Neural cell (in vitro differentiated cells): ENCODE measurements around the gene WDR93. TPM values are rescaled to one million over a fixed set of nuclear protein-coding genes. Genes with fewer than 3 reads are reported as not detected.

ENCODE experiments used
- H2AFZ ChIP-seq: fragments of 200-600, 300-800 bp; sonication (generic), shearing (Covaris generic); 2 replicates; pipeline ENCODE4 v1.6.0; 2014; ENCODE audit warnings: low read depth, mild to moderate bottlenecking, antibody characterized with exemption, low read length, moderate library complexity
- H3F3A ChIP-seq: fragments of 200-600 bp; shearing (Covaris generic); 2 replicates; pipeline ENCODE4 v1.6.1; 2016; ENCODE audit warnings: mild to moderate bottlenecking, moderate library complexity, mixed read lengths, antibody characterized with exemption, low read length; ENCODE audit not compliant: insufficient read depth, poor library complexity, severe bottlenecking
- H3K27ac ChIP-seq: fragments of 200-600, 300-800 bp; sonication (generic), shearing (Covaris generic); 2 replicates; pipeline ENCODE4 v1.5.1; 2014; ENCODE audit warnings: mild to moderate bottlenecking, low read length, moderate library complexity
- H3K27me3 ChIP-seq: fragments of 300-800, 200-600 bp; sonication (generic), shearing (Covaris generic); 2 replicates; pipeline ENCODE4 v1.6.0; 2014; ENCODE audit warnings: mild to moderate bottlenecking, low read depth, low read length, moderate library complexity; ENCODE audit not compliant: insufficient read depth
- H3K36me3 ChIP-seq: fragments of 300-800, 200-600 bp; sonication (generic), shearing (Covaris generic); 2 replicates; pipeline ENCODE4 v1.5.1; 2014; ENCODE audit warnings: mild to moderate bottlenecking, antibody characterized with exemption, low read length, moderate library complexity; ENCODE audit not compliant: insufficient read depth
- H3K4me2 ChIP-seq: fragments of 300-800, 200-600 bp; sonication (generic), shearing (Covaris generic); 2 replicates; pipeline ENCODE4 v1.6.0; 2014; ENCODE audit warnings: mild to moderate bottlenecking, low read length
- H3K4me3 ChIP-seq: fragments of 300-800, 200-600 bp; sonication (generic), shearing (Covaris generic); 2 replicates; pipeline ENCODE4 v1.5.1; 2014; ENCODE audit warnings: mild to moderate bottlenecking, low read length, moderate library complexity
- H3K79me2 ChIP-seq: fragments of 200-600 bp; shearing (Covaris generic); replicated peaks from 2 replicates; pipeline ENCODE4 v1.6.0; 2014; ENCODE audit warnings: mild to moderate bottlenecking, low read length, moderate library complexity; ENCODE audit not compliant: insufficient read depth
- H3K9ac ChIP-seq: fragments of 300-800, 200-600 bp; sonication (generic), shearing (Covaris generic); 2 replicates; pipeline ENCODE4 v1.6.1; 2016; ENCODE audit warnings: mild to moderate bottlenecking, low read length, mixed read lengths
- H3K9me2 ChIP-seq: fragments of 200-600 bp; shearing (Covaris generic); 2 replicates; pipeline ENCODE4 v1.6.1; 2016; ENCODE audit warnings: mild to moderate bottlenecking, low read length, mixed read lengths; ENCODE audit not compliant: insufficient read depth
- H3K9me3 ChIP-seq: fragments of 200-600, 300-800 bp; sonication (generic), shearing (Covaris generic); 2 replicates; pipeline ENCODE4 v1.6.1; 2016; ENCODE audit warnings: mild to moderate bottlenecking, mixed run types, low read length, moderate library complexity, mixed read lengths
- H4K20me1 ChIP-seq: fragments of 200-600 bp; shearing (Covaris generic); 2 replicates; pipeline ENCODE4 v1.6.1; 2016; ENCODE audit warnings: mild to moderate bottlenecking, mixed run types; ENCODE audit not compliant: insufficient read depth
- EP300 ChIP-seq: fragments of 450-650 bp; conservative IDR thresholded peaks from 2 replicates; pipeline ENCODE4 v1.6.1; 2014; ENCODE audit warnings: antibody characterized with exemption, mild to moderate bottlenecking, moderate library complexity; ENCODE audit not compliant: poor library complexity, severe bottlenecking
- EZH2 ChIP-seq: fragments of 200-600, 300-800 bp; shearing (Covaris generic), sonication (generic); IDR thresholded peaks from 2 replicates; pipeline ENCODE4 v1.6.1; 2014; ENCODE audit warnings: antibody characterized with exemption, low read length, borderline replicate concordance, mild to moderate bottlenecking; ENCODE audit not compliant: insufficient read depth, poor library complexity, severe bottlenecking
- MXI1 ChIP-seq: fragments of 450-650 bp; conservative IDR thresholded peaks from 2 replicates; pipeline ENCODE4 v1.6.1; 2014; ENCODE audit warnings: antibody characterized with exemption, mild to moderate bottlenecking; ENCODE audit not compliant: poor library complexity, severe bottlenecking
- POLR2AphosphoS5 ChIP-seq: IDR thresholded peaks from 2 replicates; pipeline ENCODE4 v1.6.1; 2012
- RAD21 ChIP-seq: fragments of 450-650 bp; conservative IDR thresholded peaks from 2 replicates; pipeline ENCODE4 v1.6.1; 2014; ENCODE audit warnings: antibody characterized with exemption, mild to moderate bottlenecking, moderate library complexity
- SMC3 ChIP-seq: fragments of 450-650 bp; conservative IDR thresholded peaks from 2 replicates; pipeline ENCODE4 v1.6.1; 2014; ENCODE audit warnings: antibody characterized with exemption, mild to moderate bottlenecking, moderate library complexity; ENCODE audit not compliant: poor library complexity
- TAF1 ChIP-seq: IDR thresholded peaks from 2 replicates; pipeline ENCODE4 v1.6.1; 2012; ENCODE audit warnings: low read depth
- polyA plus RNA-seq: library from polyadenylated mRNA; depleted of rRNA; stranded (reverse); fragments of >200 nt; gene quantifications from 2 replicates; pipeline ENCODE4 v1.2.3, GENCODE V29; 2014
- TF ChIP-seq, protein P1 (sequence below): IDR thresholded peaks from 2 replicates; pipeline ENCODE4 v1.6.1; 2012; ENCODE audit warnings: borderline replicate concordance
- TF ChIP-seq, protein P2 (sequence below): fragments of 450-650 bp; IDR thresholded peaks from 2 replicates; pipeline ENCODE4 v1.5.1; 2014; ENCODE audit warnings: antibody characterized with exemption, mild to moderate bottlenecking, moderate library complexity; ENCODE audit not compliant: poor library complexity, severe bottlenecking

WDR93 gene
- polyA plus RNA-seq, 1 donor from 2014 or later: 0.41 TPM

DNA sequence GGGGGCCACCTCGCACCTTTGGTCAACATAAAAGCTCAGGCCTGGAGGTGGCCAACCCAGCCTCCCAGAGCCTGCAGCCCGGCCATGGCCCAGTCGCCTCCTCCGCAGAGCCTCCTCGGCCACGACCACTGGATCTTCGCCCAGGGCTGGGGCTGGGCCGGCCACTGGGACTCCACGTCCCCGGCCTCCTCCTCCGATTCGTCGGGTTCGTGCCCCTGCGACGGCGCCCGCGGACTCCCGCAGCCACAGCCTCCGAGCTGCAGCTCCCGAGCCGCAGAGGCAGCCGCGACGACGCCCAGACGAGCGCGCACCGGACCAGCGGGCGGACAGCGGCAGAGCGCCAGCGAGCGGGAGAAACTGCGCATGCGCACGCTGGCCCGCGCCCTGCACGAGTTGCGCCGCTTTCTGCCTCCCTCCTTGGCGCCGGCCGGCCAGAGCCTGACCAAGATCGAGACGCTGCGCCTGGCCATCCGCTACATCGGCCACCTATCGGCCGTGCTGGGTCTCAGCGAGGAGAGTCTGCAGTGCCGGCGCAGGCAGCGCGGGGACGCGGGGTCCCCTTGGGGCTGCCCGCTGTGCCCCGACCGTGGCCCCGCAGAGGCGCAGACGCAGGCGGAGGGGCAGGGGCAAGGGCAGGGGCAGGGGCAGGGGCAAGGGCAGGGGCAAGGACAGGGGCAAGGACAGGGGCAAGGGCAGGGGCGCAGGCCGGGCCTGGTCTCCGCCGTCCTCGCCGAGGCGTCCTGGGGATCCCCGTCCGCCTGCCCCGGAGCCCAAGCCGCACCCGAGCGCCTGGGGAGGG is 85.9 kb downstream of the WDR93 start, which contains the start of gene MESP2:
MESP2 (plus strand) TSS at position 59 of the 799 bp plus-strand sequence; CDS start at position 85, 26 bp downstream.
- Histone ChIP-seq H3K9ac (peak within 1 kb of the TSS; percentile 59), H3K27ac (no peak within 1 kb of the TSS), H3F3A (no peaks in the 10 kb centered on the region)

DNA sequence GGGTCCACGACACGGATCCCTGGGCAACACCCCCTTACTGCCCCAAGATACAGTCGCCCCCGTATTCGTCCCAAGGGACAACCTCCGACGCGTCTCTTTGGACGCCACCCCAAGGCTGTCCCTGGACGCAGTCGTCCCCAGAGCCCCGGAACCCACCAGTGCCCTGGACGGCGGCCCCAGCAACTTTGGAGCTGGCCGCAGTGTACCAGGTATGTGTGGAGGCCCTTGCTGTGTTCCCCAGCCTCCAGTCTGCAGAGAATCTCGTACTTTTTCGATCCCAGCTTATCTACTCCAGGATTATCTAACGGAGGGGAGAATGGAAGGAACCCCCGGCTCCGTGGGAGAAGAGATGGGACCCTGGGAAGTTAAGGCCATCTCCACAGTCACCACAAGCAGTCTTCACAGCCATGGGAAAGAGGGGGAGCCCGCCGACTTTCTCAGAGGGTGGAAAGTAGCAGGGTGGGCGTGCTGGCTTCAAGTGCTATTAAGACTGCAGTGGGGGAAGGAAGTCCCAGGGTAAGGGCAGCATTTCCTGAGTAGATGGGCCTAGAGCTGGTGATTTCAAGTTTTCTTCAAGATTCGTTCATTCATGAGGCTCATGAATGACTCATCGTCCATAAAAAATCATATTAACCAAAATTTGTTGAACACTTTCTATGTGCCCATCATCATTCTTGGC is 86.6 kb downstream of the WDR93 start:
- no peak overlapping the region for H3K9ac ChIP-seq
- H3K27ac ChIP-seq: no peak overlapping the region
- peak overlapping the region; percentile 77 for H3K4me3 ChIP-seq

More for the DNA sequence above, 85.9 kb downstream of the WDR93 start, which contains the start of gene MESP2:
- no peaks in the 10 kb centered on the region for H3K9me2 ChIP-seq
- H4K20me1 ChIP-seq: no peaks in the 10 kb centered on the region
- peak within 1 kb of the TSS; percentile 32 for H2AFZ ChIP-seq
- TF ChIP-seq, protein P1, sequence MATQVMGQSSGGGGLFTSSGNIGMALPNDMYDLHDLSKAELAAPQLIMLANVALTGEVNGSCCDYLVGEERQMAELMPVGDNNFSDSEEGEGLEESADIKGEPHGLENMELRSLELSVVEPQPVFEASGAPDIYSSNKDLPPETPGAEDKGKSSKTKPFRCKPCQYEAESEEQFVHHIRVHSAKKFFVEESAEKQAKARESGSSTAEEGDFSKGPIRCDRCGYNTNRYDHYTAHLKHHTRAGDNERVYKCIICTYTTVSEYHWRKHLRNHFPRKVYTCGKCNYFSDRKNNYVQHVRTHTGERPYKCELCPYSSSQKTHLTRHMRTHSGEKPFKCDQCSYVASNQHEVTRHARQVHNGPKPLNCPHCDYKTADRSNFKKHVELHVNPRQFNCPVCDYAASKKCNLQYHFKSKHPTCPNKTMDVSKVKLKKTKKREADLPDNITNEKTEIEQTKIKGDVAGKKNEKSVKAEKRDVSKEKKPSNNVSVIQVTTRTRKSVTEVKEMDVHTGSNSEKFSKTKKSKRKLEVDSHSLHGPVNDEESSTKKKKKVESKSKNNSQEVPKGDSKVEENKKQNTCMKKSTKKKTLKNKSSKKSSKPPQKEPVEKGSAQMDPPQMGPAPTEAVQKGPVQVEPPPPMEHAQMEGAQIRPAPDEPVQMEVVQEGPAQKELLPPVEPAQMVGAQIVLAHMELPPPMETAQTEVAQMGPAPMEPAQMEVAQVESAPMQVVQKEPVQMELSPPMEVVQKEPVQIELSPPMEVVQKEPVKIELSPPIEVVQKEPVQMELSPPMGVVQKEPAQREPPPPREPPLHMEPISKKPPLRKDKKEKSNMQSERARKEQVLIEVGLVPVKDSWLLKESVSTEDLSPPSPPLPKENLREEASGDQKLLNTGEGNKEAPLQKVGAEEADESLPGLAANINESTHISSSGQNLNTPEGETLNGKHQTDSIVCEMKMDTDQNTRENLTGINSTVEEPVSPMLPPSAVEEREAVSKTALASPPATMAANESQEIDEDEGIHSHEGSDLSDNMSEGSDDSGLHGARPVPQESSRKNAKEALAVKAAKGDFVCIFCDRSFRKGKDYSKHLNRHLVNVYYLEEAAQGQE: no peak
- TF ChIP-seq, protein P2, sequence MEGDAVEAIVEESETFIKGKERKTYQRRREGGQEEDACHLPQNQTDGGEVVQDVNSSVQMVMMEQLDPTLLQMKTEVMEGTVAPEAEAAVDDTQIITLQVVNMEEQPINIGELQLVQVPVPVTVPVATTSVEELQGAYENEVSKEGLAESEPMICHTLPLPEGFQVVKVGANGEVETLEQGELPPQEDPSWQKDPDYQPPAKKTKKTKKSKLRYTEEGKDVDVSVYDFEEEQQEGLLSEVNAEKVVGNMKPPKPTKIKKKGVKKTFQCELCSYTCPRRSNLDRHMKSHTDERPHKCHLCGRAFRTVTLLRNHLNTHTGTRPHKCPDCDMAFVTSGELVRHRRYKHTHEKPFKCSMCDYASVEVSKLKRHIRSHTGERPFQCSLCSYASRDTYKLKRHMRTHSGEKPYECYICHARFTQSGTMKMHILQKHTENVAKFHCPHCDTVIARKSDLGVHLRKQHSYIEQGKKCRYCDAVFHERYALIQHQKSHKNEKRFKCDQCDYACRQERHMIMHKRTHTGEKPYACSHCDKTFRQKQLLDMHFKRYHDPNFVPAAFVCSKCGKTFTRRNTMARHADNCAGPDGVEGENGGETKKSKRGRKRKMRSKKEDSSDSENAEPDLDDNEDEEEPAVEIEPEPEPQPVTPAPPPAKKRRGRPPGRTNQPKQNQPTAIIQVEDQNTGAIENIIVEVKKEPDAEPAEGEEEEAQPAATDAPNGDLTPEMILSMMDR: peak; percentile 58
- H3K36me3 ChIP-seq: no peaks in the 10 kb centered on the region
- H3K4me3 ChIP-seq: peak within 1 kb of the TSS; percentile 77
- no peak within 1 kb of the TSS for H3K4me2 ChIP-seq
- no peaks in the 10 kb centered on the region for H3K79me2 ChIP-seq
- H3K27me3 ChIP-seq: peaks cover 3% of the 10 kb centered on the region
- no peaks in the 10 kb centered on the region for H3K9me3 ChIP-seq

DNA sequence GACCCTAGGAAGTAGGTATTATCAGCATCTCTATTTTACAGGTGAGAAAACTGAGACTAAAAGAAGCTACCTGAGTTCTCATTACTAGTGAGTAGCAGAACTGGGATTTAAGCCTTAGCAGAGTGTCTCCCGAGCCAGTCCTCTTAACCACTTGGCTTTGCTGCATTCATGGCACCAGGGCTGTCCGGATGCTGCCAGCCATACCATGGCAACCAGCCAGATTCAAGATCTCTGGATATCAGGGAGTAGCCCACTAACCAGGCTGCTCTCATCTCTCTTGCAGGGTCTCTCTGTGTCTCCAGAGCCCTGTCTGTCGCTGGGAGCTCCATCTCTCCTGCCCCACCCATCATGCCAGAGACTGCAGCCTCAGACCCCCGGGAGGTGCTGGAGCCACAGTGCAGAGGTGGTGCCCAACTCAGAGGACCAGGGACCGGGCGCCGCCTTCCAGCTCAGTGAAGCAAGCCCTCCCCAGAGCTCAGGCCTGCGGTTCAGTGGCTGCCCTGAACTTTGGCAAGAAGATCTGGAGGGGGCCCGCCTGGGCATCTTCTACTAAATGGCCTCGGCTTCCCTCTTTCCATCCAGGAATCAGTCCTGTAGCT is 87.3 kb downstream of the WDR93 start:
- Histone ChIP-seq H3K27me3 (peaks cover 3% of the 10 kb centered on the region), H3K36me3 (no peaks in the 10 kb centered on the region), H3F3A (no peaks in the 10 kb centered on the region), H3K27ac (no peak overlapping the region), H3K79me2 (no peaks in the 10 kb centered on the region), H4K20me1 (no peaks in the 10 kb centered on the region), H3K9ac (no peak overlapping the region), H2AFZ (no peak overlapping the region), H3K4me3 (no peak overlapping the region), H3K9me3 (no peaks in the 10 kb centered on the region), H3K9me2 (no peaks in the 10 kb centered on the region), H3K4me2 (no peak overlapping the region)
- TF ChIP-seq TAF1 (no peak), SMC3 (no peak), EZH2 (no peak), POLR2AphosphoS5 (no peak), RAD21 (no peak), EP300 (no peak), MXI1 (no peak)
- TF ChIP-seq, protein P1: no peak

More for the DNA sequence above, 86.6 kb downstream of the WDR93 start:
- no peak overlapping the region for H2AFZ ChIP-seq
- TF ChIP-seq EZH2 (no peak), POLR2AphosphoS5 (no peak), TAF1 (no peak)
- no peaks in the 10 kb centered on the region for H3F3A ChIP-seq
- H4K20me1 ChIP-seq: no peaks in the 10 kb centered on the region
- no peaks in the 10 kb centered on the region for H3K36me3 ChIP-seq
- H3K9me3 ChIP-seq: no peaks in the 10 kb centered on the region
- H3K9me2 ChIP-seq: no peaks in the 10 kb centered on the region
- peaks cover 3% of the 10 kb centered on the region for H3K27me3 ChIP-seq
- H3K4me2 ChIP-seq: no peak overlapping the region
- no peaks in the 10 kb centered on the region for H3K79me2 ChIP-seq
